Measurements from ENCODE around the gene RAPGEF2. TPM values are rescaled to one million over a fixed set of nuclear protein-coding genes. Genes with fewer than 3 reads are reported as not detected.

RAPGEF2 gene, protein sequence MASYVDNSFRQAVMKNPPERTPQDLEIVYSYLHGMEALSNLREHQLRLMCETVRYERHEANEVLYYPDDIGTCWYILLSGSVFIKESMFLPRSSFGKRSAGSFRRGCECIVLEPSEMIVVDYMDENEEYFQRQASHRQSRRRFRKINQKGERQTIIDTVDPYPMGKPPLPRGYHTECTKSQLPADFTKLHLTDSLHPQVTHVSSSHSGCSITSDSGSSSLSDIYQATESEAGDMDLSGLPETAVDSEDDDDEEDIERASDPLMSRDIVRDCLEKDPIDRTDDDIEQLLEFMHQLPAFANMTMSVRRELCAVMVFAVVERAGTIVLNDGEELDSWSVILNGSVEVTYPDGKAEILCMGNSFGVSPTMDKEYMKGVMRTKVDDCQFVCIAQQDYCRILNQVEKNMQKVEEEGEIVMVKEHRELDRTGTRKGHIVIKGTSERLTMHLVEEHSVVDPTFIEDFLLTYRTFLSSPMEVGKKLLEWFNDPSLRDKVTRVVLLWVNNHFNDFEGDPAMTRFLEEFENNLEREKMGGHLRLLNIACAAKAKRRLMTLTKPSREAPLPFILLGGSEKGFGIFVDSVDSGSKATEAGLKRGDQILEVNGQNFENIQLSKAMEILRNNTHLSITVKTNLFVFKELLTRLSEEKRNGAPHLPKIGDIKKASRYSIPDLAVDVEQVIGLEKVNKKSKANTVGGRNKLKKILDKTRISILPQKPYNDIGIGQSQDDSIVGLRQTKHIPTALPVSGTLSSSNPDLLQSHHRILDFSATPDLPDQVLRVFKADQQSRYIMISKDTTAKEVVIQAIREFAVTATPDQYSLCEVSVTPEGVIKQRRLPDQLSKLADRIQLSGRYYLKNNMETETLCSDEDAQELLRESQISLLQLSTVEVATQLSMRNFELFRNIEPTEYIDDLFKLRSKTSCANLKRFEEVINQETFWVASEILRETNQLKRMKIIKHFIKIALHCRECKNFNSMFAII (N-terminal part only)
- 45.8 and 168 TPM in 2 replicates for total RNA-seq

DNA sequence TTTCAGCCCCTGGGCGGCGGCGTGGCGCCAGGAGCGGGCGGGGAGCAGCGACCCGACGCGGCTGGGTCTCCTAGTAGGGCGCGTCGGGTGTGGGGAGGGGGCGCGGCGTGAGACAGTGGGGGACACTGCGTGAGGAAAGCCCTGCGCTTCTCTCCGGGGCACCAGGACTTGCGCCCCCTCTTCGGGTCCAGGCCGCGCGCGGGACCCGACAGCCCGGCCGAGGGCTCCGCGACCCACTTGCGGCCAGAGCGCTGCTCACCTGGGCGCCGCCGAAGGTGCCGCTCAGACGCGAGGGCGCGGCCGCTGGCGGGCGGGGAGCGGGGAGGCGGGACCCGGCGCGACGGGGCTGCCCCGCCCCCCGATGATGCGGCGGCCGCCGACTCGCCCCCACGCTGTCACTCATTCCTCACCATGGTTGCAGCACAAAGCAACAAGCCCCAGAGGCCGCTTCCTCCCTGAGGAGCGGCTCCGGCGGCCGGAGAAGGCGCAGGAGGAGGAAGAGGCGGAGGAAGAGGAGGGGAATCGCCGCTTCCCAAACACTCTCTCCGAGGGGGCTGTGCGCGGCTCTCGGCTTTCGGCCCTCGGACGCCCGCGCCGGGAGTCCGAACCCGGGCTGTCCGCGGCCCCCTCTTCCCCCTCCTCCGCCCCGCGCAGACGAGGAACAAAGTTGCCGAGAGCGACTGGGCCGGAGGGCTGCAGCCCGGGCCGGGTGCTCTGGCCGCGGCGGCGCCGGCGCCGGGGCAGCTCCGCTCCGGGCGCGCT, at the start of gene RAPGEF2:
Gene RAPGEF2 (plus strand): TSS at position 458 of the 762 bp plus-strand sequence. CDS start 1,084 bp downstream, outside the sequence.

